MM.1S (cell line): ENCODE data around the gene C5AR1.

Experiments
- EZH2 ChIP-seq: fragments of 300-600 bp; sonication (generic); optimal IDR thresholded peaks from 2 replicates; pipeline ENCODE3; 2017; ENCODE audit warnings: low read depth, mild to moderate bottlenecking, antibody characterized with exemption, low read length, mixed read lengths
- EZH2phosphoT487 ChIP-seq: fragments of 300-600 bp; sonication (generic); IDR thresholded peaks from 2 replicates; pipeline ENCODE4 v1.6.1; 2018; ENCODE audit warnings: antibody characterized with exemption, low read length
- TF ChIP-seq, protein P1 (sequence below): fragments of 300-600 bp; sonication (generic); IDR thresholded peaks from 2 replicates; pipeline ENCODE4 v1.5.1; 2016; ENCODE audit warnings: antibody characterized with exemption, low read length, mixed read lengths

DNA sequence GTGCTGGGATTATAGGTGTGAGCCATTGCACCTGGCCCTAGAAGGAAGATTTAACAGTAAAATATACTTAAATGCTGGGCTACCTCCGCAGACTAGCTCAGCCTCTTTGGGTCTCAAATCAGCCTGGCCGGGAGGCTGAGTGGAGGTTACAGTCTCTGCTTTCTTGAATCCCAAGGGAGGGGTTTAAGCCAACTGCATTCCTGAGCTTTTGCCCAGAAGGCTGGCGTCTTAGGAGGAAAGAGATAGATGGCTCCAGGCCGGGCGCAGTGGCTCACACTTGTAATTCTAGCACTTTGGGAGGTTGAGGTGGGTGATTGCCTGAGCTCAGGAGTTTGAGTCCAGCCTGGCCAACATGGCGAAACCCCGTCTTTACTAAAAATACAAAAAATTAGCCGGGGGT is 623 bp upstream of the C5AR1 start:
- TF ChIP-seq, protein P1, sequence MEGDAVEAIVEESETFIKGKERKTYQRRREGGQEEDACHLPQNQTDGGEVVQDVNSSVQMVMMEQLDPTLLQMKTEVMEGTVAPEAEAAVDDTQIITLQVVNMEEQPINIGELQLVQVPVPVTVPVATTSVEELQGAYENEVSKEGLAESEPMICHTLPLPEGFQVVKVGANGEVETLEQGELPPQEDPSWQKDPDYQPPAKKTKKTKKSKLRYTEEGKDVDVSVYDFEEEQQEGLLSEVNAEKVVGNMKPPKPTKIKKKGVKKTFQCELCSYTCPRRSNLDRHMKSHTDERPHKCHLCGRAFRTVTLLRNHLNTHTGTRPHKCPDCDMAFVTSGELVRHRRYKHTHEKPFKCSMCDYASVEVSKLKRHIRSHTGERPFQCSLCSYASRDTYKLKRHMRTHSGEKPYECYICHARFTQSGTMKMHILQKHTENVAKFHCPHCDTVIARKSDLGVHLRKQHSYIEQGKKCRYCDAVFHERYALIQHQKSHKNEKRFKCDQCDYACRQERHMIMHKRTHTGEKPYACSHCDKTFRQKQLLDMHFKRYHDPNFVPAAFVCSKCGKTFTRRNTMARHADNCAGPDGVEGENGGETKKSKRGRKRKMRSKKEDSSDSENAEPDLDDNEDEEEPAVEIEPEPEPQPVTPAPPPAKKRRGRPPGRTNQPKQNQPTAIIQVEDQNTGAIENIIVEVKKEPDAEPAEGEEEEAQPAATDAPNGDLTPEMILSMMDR: no peak
- TF ChIP-seq EZH2: no peak
- TF ChIP-seq EZH2phosphoT487: no peak
